ENCODE data around the gene MOV10L1. TPM values are rescaled to one million over a fixed set of nuclear protein-coding genes. Genes with fewer than 3 reads are reported as not detected.

The MOV10L1 gene
- total RNA-seq: 1.0 TPM

GRCh38 chr22:50089682-50090411, at the start of gene MOV10L1:
TSS of gene MOV10L1 (plus strand) at chr22:50090006. CDS start at chr22:50090089, 83 bp downstream.
- DNase-seq: no peak

GRCh38 chr22:50040717-50041116, 49.1 kb upstream of the MOV10L1 start:
- no peak for DNase-seq

GRCh38 chr22:50041361-50042065, 48.3 kb upstream of the MOV10L1 start:
- no peak for DNase-seq

- no peak for DNase-seq
Measured at GRCh38 chr22:50044485-50045118, 45.2 kb upstream of the MOV10L1 start.

- no peak for DNase-seq
Measured at GRCh38 chr22:50045211-50046018, 44.4 kb upstream of the MOV10L1 start.

GRCh38 chr22:50046019-50046415, 43.8 kb upstream of the MOV10L1 start:
- no peak for DNase-seq

- no peak for DNase-seq
Measured at GRCh38 chr22:50046481-50047245, 43.1 kb upstream of the MOV10L1 start.

- DNase-seq: no peak
Measured at GRCh38 chr22:50047346-50047745, 42.5 kb upstream of the MOV10L1 start.

GRCh38 chr22:50048061-50048765, 41.6 kb upstream of the MOV10L1 start:
- DNase-seq: peak; percentile 79

- DNase-seq: no peak
Measured at GRCh38 chr22:50048836-50049235, 41.0 kb upstream of the MOV10L1 start.

- no peak for DNase-seq
Measured at GRCh38 chr22:50049299-50050195, 40.3 kb upstream of the MOV10L1 start.

GRCh38 chr22:50051930-50052329, 37.9 kb upstream of the MOV10L1 start:
- DNase-seq: no peak

GRCh38 chr22:50053861-50054260, 35.9 kb upstream of the MOV10L1 start:
- DNase-seq: no peak

- no peak for DNase-seq
Measured at GRCh38 chr22:50056214-50056972, 33.4 kb upstream of the MOV10L1 start.

GRCh38 chr22:50057278-50058060, 32.3 kb upstream of the MOV10L1 start:
- no peak for DNase-seq

- no peak for DNase-seq
Measured at GRCh38 chr22:50058061-50058905, 31.5 kb upstream of the MOV10L1 start, which contains the start of gene TTLL8. TSS of gene TTLL8 (minus strand) at chr22:50058298.

Measured in tongue (tissue), 2 donors.